ENCODE results near the gene CBR4. TPM values are rescaled to one million over a fixed set of nuclear protein-coding genes. Genes with fewer than 3 reads are reported as not detected.
"Not testable (repeated sequence)": the region's sequence is repeated elsewhere in the genome, so short reads cannot be mapped to it uniquely, and the experiment has no call there.

The CBR4 gene
- polyA plus RNA-seq, 1 experiment = 4.5 TPM

GRCh38 chr4:169040559-169041261 lies 30.7 kb upstream of the CBR4 start:
- Histone ChIP-seq H3K9me3 (ENCODE audit: control insufficient read depth, insufficient read depth, low read length) (no peaks in the 10 kb centered on the region), H3K27me3 (ENCODE audit: control insufficient read depth, insufficient read depth, low read length) (no peaks in the 10 kb centered on the region), H3K4me3 (ENCODE audit: low read depth, low read length) (no peak overlapping the region), H3K27ac (ENCODE audit: low read depth, low read length) (no peak overlapping the region)
- ChIA-PET POLR2A (no interaction called here), CTCF (interaction anchor here (0.6 to 1.0 kb wide), 2 partner anchors 45 to 573 kb away, joined by 3 to 10 read pairs; no protein-coding TSS in a partner anchor)
- TF ChIP-seq CTCF (IDR thresholded peaks at IDR 0.05; ENCODE audit: low read depth, low read length) = no peak
- DNase-seq (ENCODE audit: low read depth, low spot score) = no peak

GRCh38 chr4:169039251-169039954 lies 29.3 kb upstream of the CBR4 start:
- POLR2A ChIA-PET = no interaction called here

GRCh38 chr4:169037506-169037905 lies 27.5 kb upstream of the CBR4 start:
- no peaks in the 10 kb centered on the region for H3K27me3 ChIP-seq (ENCODE audit: control insufficient read depth, insufficient read depth, low read length)
- ChIA-PET POLR2A (no interaction called here), CTCF (interaction anchor here (0.7 kb wide), 1 partner anchor 27 kb away, joined by 3 read pairs; no protein-coding TSS in a partner anchor)
- no peak overlapping the region for H3K4me3 ChIP-seq (ENCODE audit: low read depth, low read length)
- H3K9me3 ChIP-seq (ENCODE audit: control insufficient read depth, insufficient read depth, low read length) = no peaks in the 10 kb centered on the region
- TF ChIP-seq CTCF (IDR thresholded peaks at IDR 0.05; ENCODE audit: low read depth, low read length) = no peak
- no peak overlapping the region for H3K27ac ChIP-seq (ENCODE audit: low read depth, low read length)
- DNase-seq (ENCODE audit: low read depth, low spot score) = no peak

More at GRCh38 chr4:169039251-169039954, 29.3 kb upstream of the CBR4 start:
- DNase-seq (ENCODE audit: low read depth, low spot score) = no peak
- CTCF ChIA-PET = no interaction called here
- TF ChIP-seq CTCF (IDR thresholded peaks at IDR 0.05; ENCODE audit: low read depth, low read length) = no peak
- H3K27ac ChIP-seq (ENCODE audit: low read depth, low read length) = no peak overlapping the region
- no peaks in the 10 kb centered on the region for H3K9me3 ChIP-seq (ENCODE audit: control insufficient read depth, insufficient read depth, low read length)
- no peaks in the 10 kb centered on the region for H3K27me3 ChIP-seq (ENCODE audit: control insufficient read depth, insufficient read depth, low read length)
- no peak overlapping the region for H3K4me3 ChIP-seq (ENCODE audit: low read depth, low read length)

- H3K9me3 ChIP-seq (ENCODE audit: control insufficient read depth, insufficient read depth, low read length); H3K27ac ChIP-seq (ENCODE audit: low read depth, low read length); H3K27me3 ChIP-seq (ENCODE audit: control insufficient read depth, insufficient read depth, low read length); POLR2A ChIA-PET; H3K4me3 ChIP-seq (ENCODE audit: low read depth, low read length); CTCF ChIA-PET; DNase-seq (ENCODE audit: low read depth, low spot score): not testable (repeated sequence)
These were observed 26.0 kb upstream of the CBR4 start for GRCh38 chr4:169035871-169036620.

GRCh38 chr4:169033660-169034059 lies 23.6 kb upstream of the CBR4 start:
- Histone ChIP-seq H3K27ac (ENCODE audit: low read depth, low read length) (no peak overlapping the region), H3K27me3 (ENCODE audit: control insufficient read depth, insufficient read depth, low read length) (no peaks in the 10 kb centered on the region), H3K4me3 (ENCODE audit: low read depth, low read length) (no peak overlapping the region), H3K9me3 (ENCODE audit: control insufficient read depth, insufficient read depth, low read length) (no peaks in the 10 kb centered on the region)
- ChIA-PET CTCF (interaction anchor here (0.6 to 0.7 kb wide), 2 partner anchors 52 to 305 kb away, joined by 5 to 7 read pairs; no protein-coding TSS in a partner anchor), POLR2A (interaction anchor here (0.5 kb wide), 1 partner anchor 350 kb away, joined by 3 read pairs; no protein-coding TSS in a partner anchor)
- TF ChIP-seq CTCF (IDR thresholded peaks at IDR 0.05; ENCODE audit: low read depth, low read length) = no peak
- DNase-seq (ENCODE audit: low read depth, low spot score) = no peak

Measured in AG04450 (cell line).